ENCODE data around the gene SLC35A3. TPM values are rescaled to one million over a fixed set of nuclear protein-coding genes. Genes with fewer than 3 reads are reported as not detected.

SLC35A3 gene
- polyA plus RNA-seq, 1 donor (not counting 4 experiments of a cell fraction or from before 2014, with no cell fraction given): 25.9 TPM

GRCh38 chr1:100053727-100054126 lies 83.9 kb downstream of the SLC35A3 start:
- no peak overlapping the region for H2AFZ ChIP-seq (ENCODE audit: control insufficient read depth, low read length)
- H3K79me2 ChIP-seq (ENCODE audit: control insufficient read depth, insufficient read depth, low read length): peaks cover 75% of the 10 kb centered on the region
- no peaks in the 10 kb centered on the region for H3K9me3 ChIP-seq (ENCODE audit: control insufficient read depth, low read depth, low read length)
- no peak for DNase-seq (ENCODE audit: low read depth, low spot score)
- dilution Hi-C loops (cut with MboI; ENCODE audit: extremely low pct_ligation_motif_present, low sequenced_read_pairs): no loop called here
- H3K4me3 ChIP-seq (ENCODE audit: control insufficient read depth in 2 of 3, extremely low read depth in 1 of 3, insufficient read depth in 2 of 3, low read depth in 1 of 3, low read length in 3 of 3): no peak overlapping the region
- H3K27me3 ChIP-seq (ENCODE audit: control insufficient read depth, extremely low read depth, insufficient read depth, low read length): no peaks in the 10 kb centered on the region
- peaks cover 2 to 6% of the 10 kb centered on the region in 2 experiments for H3K36me3 ChIP-seq (ENCODE audit: control insufficient read depth in 2 of 2, extremely low read depth in 1 of 2, insufficient read depth in 2 of 2, low read length in 2 of 2)
- H3K4me1 ChIP-seq (ENCODE audit: control insufficient read depth, extremely low read depth, insufficient read depth, low read length): peaks cover 28% of the 10 kb centered on the region
- H3K9me1 ChIP-seq (ENCODE audit: control insufficient read depth, extremely low read depth, insufficient read depth, low read length): peaks cover 3% of the 10 kb centered on the region
- FAIRE-seq: no peak
- H3K27ac ChIP-seq (ENCODE audit: control insufficient read depth, insufficient read depth, low read length): no peak overlapping the region
- TF ChIP-seq EZH2 (IDR thresholded peaks at IDR 0.05; ENCODE audit: low read length): no peak
- no peak for TF ChIP-seq CTCF (optimal IDR thresholded peaks at IDR 0.05 in 1 of 3, IDR thresholded peaks at IDR 0.05 in 1 of 3, conservative IDR thresholded peaks at IDR 0.05 in 1 of 3; ENCODE audit: extremely low read depth in 1 of 3, insufficient read depth in 2 of 3, low read length in 3 of 3)
- no peak overlapping the region for H3K4me2 ChIP-seq (ENCODE audit: control insufficient read depth, extremely low read depth, insufficient read depth, low read depth, low read length)
- no peak overlapping the region for H3K9ac ChIP-seq (ENCODE audit: control insufficient read depth, extremely low read depth, insufficient read depth, low read length)
- H4K20me1 ChIP-seq (ENCODE audit: control insufficient read depth, extremely low read depth, insufficient read depth, low read length): no peaks in the 10 kb centered on the region

- Histone ChIP-seq H3K4me1 (ENCODE audit: control insufficient read depth, extremely low read depth, insufficient read depth, low read length) (no peaks in the 10 kb centered on the region), H3K4me2 (ENCODE audit: control insufficient read depth, extremely low read depth, insufficient read depth, low read depth, low read length) (no peak overlapping the region), H4K20me1 (ENCODE audit: control insufficient read depth, extremely low read depth, insufficient read depth, low read length) (no peaks in the 10 kb centered on the region), H3K9ac (ENCODE audit: control insufficient read depth, extremely low read depth, insufficient read depth, low read length) (no peak overlapping the region), H3K27me3 (ENCODE audit: control insufficient read depth, extremely low read depth, insufficient read depth, low read length) (no peaks in the 10 kb centered on the region), H3K9me3 (ENCODE audit: control insufficient read depth, low read depth, low read length) (no peaks in the 10 kb centered on the region), H3K36me3 (ENCODE audit: control insufficient read depth in 2 of 2, extremely low read depth in 1 of 2, insufficient read depth in 2 of 2, low read length in 2 of 2) (peaks cover 10 to 17% of the 10 kb centered on the region in 2 experiments), H3K27ac (ENCODE audit: control insufficient read depth, insufficient read depth, low read length) (no peak overlapping the region), H3K4me3 (ENCODE audit: control insufficient read depth in 2 of 3, extremely low read depth in 1 of 3, insufficient read depth in 2 of 3, low read depth in 1 of 3, low read length in 3 of 3) (no peak overlapping the region), H3K79me2 (ENCODE audit: control insufficient read depth, insufficient read depth, low read length) (peaks cover 34% of the 10 kb centered on the region), H2AFZ (ENCODE audit: control insufficient read depth, low read length) (no peak overlapping the region), H3K9me1 (ENCODE audit: control insufficient read depth, extremely low read depth, insufficient read depth, low read length) (no peaks in the 10 kb centered on the region)
- FAIRE-seq (no peak), DNase-seq (ENCODE audit: low read depth, low spot score) (no peak)
- no peak for TF ChIP-seq EZH2 (IDR thresholded peaks at IDR 0.05; ENCODE audit: low read length)
- no peak for TF ChIP-seq CTCF (optimal IDR thresholded peaks at IDR 0.05 in 1 of 3, IDR thresholded peaks at IDR 0.05 in 1 of 3, conservative IDR thresholded peaks at IDR 0.05 in 1 of 3; ENCODE audit: extremely low read depth in 1 of 3, insufficient read depth in 2 of 3, low read length in 3 of 3)
- dilution Hi-C loops (cut with MboI; ENCODE audit: extremely low pct_ligation_motif_present, low sequenced_read_pairs): no loop called here
These were observed 91.9 kb downstream of the SLC35A3 start for GRCh38 chr1:100061681-100062080.

Data from keratinocyte (primary cell).